ENCODE measurements around the gene EMP1.

The EMP1 gene

GRCh38 chr12:13197526-13198143, 1.1 kb downstream of the EMP1 start:
- DNase-seq (ENCODE audit: low spot score), result peak; percentile 56

GRCh38 chr12:13198241-13198640, 1.7 kb downstream of the EMP1 start:
- DNase-seq (ENCODE audit: low spot score), result no peak

DNA sequence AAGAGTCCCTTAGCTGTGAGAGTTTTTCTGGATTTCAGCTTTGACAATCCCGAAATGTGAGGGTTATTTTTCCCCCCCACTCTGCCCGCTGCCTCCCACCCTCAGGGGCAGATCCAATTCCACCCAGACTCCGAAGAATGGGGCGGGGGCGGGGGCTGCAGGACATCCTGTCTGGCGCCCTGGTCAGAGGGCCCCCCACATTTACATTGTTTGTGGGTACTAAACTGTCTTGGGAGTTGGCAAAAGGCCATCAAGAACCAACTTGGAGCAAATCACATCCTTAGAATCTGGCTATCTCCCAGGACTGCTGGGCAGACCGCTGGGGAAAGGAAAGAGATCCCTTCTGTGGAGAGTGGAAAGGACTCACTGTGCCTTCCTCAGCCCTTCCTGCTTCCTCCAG, 2.4 kb downstream of the EMP1 start:
- peak; percentile 40 for DNase-seq (ENCODE audit: low spot score)

- no peak for DNase-seq (ENCODE audit: low spot score)
These were observed 3.1 kb downstream of the EMP1 start for GRCh38 chr12:13199592-13199991.

DNA sequence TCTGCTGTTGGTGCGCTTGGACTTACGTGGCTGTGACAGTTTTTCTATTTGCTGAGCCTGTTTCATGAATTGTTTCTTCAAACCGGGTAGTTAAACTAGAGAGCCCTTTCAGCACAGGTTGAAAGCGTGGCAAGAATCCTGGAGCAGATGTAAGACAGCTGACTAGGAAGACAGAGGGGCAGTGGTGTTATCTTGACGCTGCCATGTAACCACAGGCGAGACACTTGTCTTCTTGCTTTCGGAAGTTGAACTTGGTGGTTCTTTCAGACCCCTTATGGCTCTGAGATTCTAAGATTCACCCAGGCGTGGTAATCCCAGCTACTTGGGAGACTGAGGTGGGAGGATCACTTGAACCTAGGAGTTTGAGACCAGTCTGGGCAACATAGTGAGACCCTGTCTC, 4.3 kb downstream of the EMP1 start:
- no peak for DNase-seq (ENCODE audit: low spot score)

DNA sequence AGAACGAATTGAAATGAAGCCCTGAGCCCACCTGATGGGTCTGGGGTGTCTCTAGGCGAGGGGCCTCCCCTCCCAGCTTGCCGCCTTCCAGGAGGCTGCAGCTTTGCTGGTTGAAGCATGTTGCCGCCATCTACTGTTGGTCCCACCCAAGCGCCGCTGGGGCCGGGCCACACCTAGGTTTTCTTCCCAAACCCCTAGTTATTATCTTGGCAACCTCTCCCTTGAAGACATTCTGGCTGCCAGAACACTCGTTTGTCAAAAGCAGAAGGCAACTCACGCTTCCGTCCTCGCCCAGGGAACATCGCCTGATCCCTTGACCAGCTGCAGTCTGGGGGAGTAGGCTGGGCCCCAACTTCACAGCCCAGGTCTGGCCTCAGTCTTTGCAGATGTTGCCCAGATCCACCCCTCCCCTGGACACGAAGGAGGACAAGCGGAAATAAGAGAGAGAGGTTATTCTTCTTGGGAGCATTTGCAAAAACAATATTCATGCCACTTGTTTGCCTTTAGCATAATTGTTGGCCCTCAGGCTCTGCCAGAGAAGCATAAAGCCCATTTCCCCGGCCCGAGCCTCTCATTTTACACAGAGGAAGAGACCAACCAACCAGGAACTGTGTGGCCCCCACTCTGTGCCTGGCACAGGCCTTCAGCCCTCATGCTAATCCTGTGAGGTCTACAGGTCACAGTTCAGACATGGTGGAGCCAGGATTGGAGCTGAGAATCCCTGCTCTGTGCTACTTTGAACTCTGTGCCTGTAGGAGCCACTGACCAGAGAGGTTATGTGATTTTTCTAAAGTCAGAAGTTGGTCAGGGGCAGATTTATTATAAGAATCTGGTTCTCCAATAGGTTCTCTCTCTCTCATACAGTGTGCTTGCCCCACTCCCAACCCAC, 6.8 kb downstream of the EMP1 start:
- DNase-seq (ENCODE audit: low spot score), result peak; percentile 67

DNA sequence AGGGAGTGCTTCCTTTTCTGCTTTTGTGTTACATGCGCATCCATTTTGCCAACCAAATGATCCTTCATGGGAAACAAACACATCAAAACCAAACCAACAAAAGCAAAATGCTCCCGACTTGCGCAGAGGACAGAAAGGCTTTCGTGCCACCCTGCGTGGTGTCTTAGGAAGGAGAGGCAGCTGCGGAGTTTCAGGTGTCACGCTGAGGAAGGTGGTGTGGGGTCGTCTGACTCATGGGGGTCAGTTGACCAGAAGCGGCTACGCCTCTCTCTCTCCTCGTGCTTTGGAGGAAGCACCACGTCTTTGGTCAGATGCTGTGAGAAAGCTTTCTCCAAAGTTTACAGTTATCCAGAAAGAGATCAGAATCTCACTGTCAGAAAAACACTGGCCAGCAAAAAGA, 7.9 kb downstream of the EMP1 start:
- DNase-seq (ENCODE audit: low spot score), result no peak

GRCh38 chr12:13205809-13206559, 9.5 kb downstream of the EMP1 start:
- peak; percentile 89 for DNase-seq (ENCODE audit: low spot score)

DNA sequence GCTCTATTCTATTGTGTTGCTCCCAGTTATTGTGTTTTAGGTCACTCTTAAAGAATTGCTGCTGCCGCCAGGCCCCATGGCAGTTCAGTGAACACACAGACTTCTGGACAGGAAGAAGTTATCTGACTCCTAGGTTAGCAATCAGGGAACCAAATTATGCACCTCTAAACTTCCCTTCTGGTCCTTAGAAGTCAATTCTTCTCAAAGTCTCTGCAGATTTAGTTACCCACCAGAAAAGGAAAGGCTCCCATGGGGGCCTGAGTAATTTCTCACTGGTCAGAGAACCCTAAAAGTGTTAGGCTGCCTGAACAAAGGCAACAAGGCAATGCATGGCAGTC, 10.0 kb downstream of the EMP1 start:
- no peak for DNase-seq (ENCODE audit: low spot score)

- DNase-seq (ENCODE audit: low spot score), result no peak
These were observed 12.3 kb downstream of the EMP1 start for GRCh38 chr12:13208533-13209435.

- no peak for DNase-seq (ENCODE audit: low spot score)
These were observed 13.1 kb downstream of the EMP1 start for GRCh38 chr12:13209436-13210235.

DNA sequence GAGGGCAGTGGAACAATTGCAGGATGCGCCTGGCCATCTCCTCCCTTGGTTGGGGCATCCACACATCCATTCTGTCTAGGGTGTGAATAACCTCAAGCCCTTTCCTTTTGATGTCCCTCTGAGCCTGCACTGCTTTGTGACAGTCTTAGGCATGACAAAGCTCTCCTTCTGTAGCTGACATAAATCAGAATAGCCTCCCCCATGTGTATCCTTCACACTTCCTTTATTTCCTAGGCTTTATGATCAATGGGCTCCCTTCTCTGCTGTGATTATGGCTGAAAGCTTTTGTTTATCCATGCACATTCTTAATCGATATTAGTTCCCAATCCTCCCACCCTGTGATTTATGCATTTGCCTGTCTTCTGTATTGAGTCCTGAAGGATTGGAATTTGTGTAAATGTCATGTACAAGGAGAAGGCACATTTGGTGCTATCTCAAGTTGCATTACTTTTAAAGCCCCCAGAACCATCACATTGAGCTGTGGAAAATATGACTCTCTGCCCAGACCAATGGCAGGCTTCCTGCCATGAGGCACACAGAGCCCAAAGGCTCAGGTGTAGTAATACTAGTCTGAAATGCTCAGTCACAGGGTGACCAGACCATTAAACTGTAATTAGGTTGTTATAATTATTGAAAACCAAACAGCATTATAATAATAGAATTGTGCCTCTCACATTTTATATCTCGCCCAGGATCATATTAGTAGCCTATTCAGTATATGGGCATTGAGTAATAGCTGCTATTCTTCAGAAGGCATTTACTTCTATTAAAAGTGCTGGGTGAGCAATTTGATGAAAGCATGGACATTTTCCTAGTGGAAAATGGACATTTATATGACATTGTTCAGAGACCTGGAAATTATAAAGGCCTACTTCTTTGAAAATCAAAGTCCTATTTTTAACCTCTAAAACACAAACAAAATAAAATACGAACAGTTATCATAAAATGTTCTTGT, 14.0 kb downstream of the EMP1 start:
- DNase-seq (ENCODE audit: low spot score), result no peak

GRCh38 chr12:13211191-13211858, 14.8 kb downstream of the EMP1 start:
- DNase-seq (ENCODE audit: low spot score), result no peak

DNA sequence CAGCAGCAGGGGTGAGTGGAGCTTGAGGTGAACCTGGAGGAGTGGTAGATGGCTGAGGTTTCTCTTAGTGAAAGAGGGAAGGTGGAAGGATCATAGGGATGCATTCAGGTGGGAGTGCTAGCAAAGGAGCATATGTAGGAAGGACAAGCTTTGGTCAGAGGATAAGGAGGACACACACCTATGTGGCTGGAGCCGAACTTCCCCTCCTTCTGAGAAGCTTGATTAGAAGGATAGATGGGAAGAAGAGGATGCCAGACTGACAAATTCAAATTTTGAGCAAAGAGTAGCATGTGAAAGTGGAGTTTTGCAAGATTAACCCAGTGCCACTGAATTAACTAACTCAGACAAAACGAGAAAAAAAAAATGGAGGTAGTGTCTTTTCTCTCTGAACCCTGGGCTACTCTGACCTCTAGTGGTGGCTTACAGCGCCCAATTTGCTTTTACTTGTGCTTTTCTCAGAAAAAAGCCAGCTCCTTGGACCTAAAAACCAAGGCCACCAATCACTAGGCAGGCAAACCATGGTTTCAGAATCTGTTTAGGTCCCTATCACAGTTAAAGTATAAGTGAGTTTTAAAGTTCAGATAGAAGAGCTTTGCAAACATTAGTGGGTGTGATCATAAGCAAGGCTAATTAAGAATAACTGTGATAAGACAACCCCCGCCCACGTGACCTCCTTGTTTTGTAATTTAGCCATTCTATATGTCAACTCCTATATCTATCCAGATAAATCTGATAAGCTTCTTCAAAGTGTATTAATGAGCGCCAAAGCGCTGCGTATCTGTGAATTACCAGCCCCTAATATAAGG, 15.5 kb downstream of the EMP1 start:
- peak; percentile 52 for DNase-seq (ENCODE audit: low spot score)

DNA sequence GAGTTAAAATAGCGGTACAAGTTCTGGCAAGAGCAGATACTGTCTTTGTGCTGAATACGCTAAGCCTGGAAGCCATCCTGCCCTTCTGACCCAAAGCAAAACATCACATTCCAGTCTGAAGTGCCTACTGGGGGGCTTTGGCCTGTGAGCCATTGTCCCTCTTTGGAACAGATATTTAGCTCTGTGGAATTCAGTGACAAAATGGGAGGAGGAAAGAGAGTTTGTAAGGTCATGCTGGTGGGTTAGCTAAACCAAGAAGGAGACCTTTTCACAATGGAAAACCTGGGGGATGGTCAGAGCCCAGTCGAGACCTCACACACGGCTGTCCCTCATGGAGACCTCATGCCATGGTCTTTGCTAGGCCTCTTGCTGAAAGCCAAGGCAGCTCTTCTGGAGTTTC, 18.5 kb downstream of the EMP1 start:
- no peak for DNase-seq (ENCODE audit: low spot score)

- no peak for DNase-seq (ENCODE audit: low spot score)
These were observed 22.1 kb downstream of the EMP1 start for GRCh38 chr12:13218641-13219040.

DNA sequence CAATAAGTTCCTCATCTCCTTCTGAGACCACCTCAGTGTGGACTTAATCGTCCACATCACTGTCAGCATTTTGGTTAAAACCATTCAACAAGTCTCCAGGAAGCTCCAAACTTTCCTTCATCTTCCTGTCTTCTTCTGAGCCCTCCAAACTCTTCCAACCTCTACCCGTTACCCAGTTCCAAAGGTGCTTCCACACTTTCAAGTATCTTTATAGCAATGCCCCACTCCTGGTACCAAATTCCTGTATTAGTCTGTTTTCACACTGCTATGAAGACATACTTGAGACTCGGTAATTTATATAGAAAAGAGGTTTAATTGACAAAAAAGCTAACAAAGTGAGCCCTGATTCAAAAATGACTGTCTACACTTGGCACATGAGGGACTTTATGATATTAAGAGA, 22.8 kb downstream of the EMP1 start:
- DNase-seq (ENCODE audit: low spot score), result no peak

- peak; percentile 41 for DNase-seq (ENCODE audit: low spot score)
These were observed 24.3 kb downstream of the EMP1 start for GRCh38 chr12:13220838-13221237.

- no peak for DNase-seq (ENCODE audit: low spot score)
These were observed 25.6 kb downstream of the EMP1 start for GRCh38 chr12:13222076-13222475.

Data from GM03348 (cell line).